NCI-H526 (cell line): ENCODE data around the gene MMP10.
"Not testable (repeated sequence)": the region's sequence is repeated elsewhere in the genome, so short reads cannot be mapped to it uniquely, and the experiment has no call there.

ENCODE experiments used
- DNase-seq, 2 experiments: peaks; one replicate each; lab custom pipeline; 2025; lab: John Stamatoyannopoulos, UW

The MMP10 gene

GRCh38 chr11:102783720-102784119 is 3.3 kb upstream of the MMP10 start:
- no peak for DNase-seq

DNA sequence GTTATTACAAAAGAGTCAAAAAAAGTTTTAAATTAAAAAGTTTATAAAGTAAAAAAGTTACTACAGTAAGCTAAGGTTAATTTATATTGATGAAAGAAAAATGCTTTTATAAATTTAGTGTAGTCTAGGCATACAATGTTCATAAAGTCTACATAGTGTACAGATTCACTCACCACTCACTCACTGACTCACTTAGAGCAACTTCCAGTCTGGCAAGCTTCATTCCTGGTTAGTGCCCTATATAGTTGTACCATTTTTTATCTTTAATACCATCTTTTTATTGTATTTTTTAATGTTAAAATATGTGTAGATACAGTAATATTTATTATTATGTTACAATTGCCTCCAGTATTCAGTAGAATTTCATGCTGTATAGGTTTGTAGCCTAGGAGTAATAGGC is 2.6 kb upstream of the MMP10 start:
- DNase-seq: no peak

GRCh38 chr11:102781676-102782075 is 1.2 kb upstream of the MMP10 start:
- DNase-seq: no peak

GRCh38 chr11:102776454-102776853 is 4.0 kb downstream of the MMP10 start:
- no peak for DNase-seq

DNA sequence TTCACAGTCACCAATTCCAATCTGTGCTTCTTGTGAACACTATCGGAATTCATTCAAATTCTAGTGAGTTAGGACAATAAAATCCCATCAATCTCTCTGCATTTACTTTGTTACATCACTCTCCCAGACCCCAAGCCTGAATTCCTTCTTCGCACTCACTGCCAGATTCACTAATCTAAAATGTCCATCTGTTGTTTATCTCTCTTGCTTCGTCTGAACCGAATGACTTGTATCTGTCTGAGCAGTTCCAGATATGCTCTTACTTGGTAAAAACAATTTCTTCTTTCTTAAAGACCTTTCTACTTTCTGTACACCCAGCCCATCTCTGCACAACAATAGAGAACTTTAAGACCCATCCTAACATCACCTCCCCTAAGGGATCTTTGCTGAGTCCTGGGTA is 7.0 kb downstream of the MMP10 start:
- no peak for DNase-seq

- no peak for DNase-seq
These were observed 9.1 kb downstream of the MMP10 start for GRCh38 chr11:102771351-102771750.

GRCh38 chr11:102770191-102770590 is 10.2 kb downstream of the MMP10 start:
- no peak for DNase-seq

- no peak for DNase-seq
These were observed 12.6 kb downstream of the MMP10 start for GRCh38 chr11:102767800-102768199.

GRCh38 chr11:102763440-102763839 is 17.0 kb downstream of the MMP10 start:
- DNase-seq: no peak

DNA sequence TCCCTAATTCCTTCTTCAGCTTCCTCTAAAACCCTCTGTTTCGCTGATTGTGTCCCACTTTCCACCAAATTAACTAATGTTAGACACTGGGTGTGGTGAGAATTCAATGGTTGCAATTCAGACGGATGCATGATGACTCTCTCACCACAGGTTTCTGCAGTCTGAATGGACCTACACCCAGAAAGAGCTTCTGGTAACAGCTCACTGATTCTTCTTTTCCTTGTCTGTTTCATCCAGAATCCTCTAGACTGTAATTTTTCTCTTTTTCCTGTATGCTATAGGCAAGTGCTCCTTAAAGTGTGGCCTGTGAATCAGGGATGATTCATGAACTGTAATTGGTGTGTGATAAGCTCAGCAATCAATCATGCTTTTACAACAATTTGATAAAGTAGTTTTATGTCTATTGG is 18.1 kb downstream of the MMP10 start:
- DNase-seq: no peak

- no peak for DNase-seq
These were observed 18.7 kb downstream of the MMP10 start for GRCh38 chr11:102761646-102762238.

- no peak for DNase-seq
These were observed 19.9 kb downstream of the MMP10 start for GRCh38 chr11:102760344-102761035.

GRCh38 chr11:102757823-102758549 is 22.4 kb downstream of the MMP10 start:
- DNase-seq: no peak

- DNase-seq: no peak
These were observed 27.2 kb downstream of the MMP10 start for GRCh38 chr11:102753267-102753666.

DNA sequence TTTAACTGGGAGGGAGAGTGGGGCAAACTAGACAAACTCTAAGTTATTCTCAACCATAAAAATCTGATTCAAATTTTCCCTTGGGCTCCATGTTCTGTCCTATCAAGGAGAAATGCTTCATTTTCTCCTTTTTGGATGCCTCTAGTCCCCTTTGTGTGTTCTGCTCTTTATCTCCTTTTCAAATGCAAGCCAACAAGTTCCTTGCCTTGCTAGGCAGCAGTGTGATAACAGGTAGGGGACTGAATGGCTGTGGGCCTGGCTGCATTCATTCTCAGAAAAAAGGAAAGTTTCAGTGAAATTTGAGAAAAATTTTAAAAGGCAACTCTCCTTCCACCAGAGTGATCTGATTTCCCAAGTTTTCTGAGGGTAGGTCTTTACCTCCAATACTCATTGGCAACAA is 28.8 kb downstream of the MMP10 start:
- DNase-seq: no peak

DNA sequence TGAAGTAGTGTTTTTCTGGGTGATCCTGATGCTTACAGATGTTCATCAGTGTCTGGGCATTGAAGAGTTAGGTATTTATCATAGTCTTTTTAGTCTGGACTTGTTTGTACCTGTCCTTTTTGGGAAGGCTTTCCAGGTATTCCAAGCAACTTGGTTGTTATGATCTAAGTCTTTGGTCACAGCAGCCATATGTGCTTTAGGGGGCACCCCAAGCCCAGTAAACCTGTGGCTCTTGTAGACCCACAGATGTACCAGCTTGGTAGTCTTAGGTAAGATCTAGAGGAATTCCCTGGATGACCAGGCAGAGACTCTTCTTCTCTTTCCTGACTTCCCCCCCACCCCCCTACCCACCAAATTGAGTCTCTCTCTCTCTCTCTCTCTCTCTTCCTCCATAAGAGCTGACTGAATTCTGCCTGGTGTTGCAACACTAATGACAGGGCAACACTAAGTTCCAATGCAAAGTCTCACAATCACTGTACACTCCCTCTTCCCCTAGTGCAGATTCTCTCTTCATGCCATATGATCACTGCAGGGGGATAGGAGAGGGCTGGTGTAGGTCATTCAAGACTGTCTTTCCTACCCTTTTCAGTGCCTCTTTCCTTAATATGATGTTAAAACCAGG is 31.2 kb downstream of the MMP10 start:
- DNase-seq: no peak

GRCh38 chr11:102746746-102747578 is 33.5 kb downstream of the MMP10 start:
- DNase-seq: peak; percentile 58 to 63

GRCh38 chr11:102734650-102735049 is 45.8 kb downstream of the MMP10 start:
- DNase-seq: no peak

DNA sequence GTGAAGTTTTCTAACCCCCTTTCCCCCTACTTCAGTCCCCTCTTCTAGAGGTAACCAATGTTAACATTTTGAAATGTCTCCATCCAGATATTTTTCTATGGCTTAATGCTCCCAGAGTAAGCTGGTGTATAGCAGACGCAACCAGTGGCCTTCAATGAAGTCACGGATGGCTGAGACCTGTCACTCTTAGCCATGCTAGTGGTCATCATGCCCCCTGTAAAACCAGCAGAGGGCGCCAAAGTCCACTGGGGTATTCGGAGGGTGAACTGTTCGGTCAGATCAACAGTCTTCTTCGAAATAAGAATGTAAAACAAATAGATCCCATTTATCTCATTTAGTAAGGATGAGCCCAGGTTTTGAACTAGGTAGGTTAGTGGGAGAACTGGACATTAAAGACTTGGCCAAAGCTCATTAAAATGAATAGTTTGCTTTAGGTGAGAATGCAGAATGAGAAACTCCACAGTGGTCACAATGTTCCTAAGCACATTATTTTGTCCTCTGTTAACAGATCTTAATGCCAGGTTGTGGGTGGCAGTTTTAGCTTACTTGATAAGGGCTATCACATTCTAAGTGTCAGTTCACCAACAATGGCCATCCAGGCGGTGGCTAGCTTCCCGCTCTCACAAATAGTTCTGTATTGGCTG is 47.1 kb downstream of the MMP10 start:
- peak; percentile 79 to 91 for DNase-seq

DNA sequence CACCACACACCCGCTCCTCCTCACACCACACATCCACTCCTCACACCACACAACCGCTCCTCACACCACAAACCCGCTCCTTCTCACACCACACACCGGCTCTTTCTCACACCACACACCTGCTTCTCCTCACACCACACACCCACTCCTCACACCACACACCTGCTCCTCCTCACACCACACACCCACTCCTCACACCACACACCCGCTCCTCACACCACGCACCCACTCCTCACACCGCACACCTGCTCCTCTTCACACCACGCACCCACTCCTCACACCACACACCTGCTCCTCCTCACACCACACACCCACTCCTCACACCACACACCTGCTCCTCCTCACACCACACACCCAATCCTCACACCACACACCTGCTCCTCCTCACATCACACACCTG is 49.5 kb downstream of the MMP10 start:
- DNase-seq: not testable (repeated sequence)
